ENCODE data around the gene PLCG1. TPM values are rescaled to one million over a fixed set of nuclear protein-coding genes. Genes with fewer than 3 reads are reported as not detected.

PLCG1 gene
- total and polyA plus RNA-seq, 2 donors from 2014 or later: 12.5 to 117 TPM

- Histone ChIP-seq H3K9me3 (ENCODE audit: control insufficient read depth in 2 of 3, insufficient read depth in 1 of 3, low read length in 3 of 3) (no peaks in the 10 kb centered on the region), H3K4me1 (ENCODE audit: control insufficient read depth in 2 of 3, insufficient read depth in 2 of 3, low read depth in 1 of 3, low read length in 3 of 3) (peaks cover 0 to 6% (median 2%) of the 10 kb centered on the region in 3 donors), H3K9ac (ENCODE audit: low read length in 3 of 3) (no peak overlapping the region), H3K4me3 (ENCODE audit: low read length in 3 of 3) (no peak overlapping the region), H3K27ac (ENCODE audit: low read depth in 2 of 2, low read length in 2 of 2) (no peak overlapping the region), H3K36me3 (ENCODE audit: control insufficient read depth in 2 of 3, insufficient read depth in 3 of 3, low read length in 3 of 3) (no peaks in the 10 kb centered on the region), H3K27me3 (ENCODE audit: control insufficient read depth, insufficient read depth, low read length) (no peaks in the 10 kb centered on the region)
- TF ChIP-seq CTCF (IDR thresholded peaks at IDR 0.05; ENCODE audit: borderline replicate concordance, extremely low read depth, insufficient read depth): no peak
- FAIRE-seq: no peak
- DNase-seq: no peak
- intact Hi-C loops (cut with DNase I): no loop called here
These were observed 3.5 kb upstream of the PLCG1 start for GRCh38 chr20:41133709-41134361.

- no peak for TF ChIP-seq CTCF (IDR thresholded peaks at IDR 0.05; ENCODE audit: borderline replicate concordance, extremely low read depth, insufficient read depth)
- DNase-seq (no peak), FAIRE-seq (no peak)
- intact Hi-C loops (cut with DNase I): no loop called here
- no peak overlapping the region for H3K4me3 ChIP-seq (ENCODE audit: low read length in 3 of 3)
- no peak overlapping the region for H3K27ac ChIP-seq (ENCODE audit: low read depth in 2 of 2, low read length in 2 of 2)
- no peaks in the 10 kb centered on the region for H3K36me3 ChIP-seq (ENCODE audit: control insufficient read depth in 2 of 3, insufficient read depth in 3 of 3, low read length in 3 of 3)
- H3K4me1 ChIP-seq (ENCODE audit: control insufficient read depth in 2 of 3, insufficient read depth in 2 of 3, low read depth in 1 of 3, low read length in 3 of 3): peaks cover 0 to 14% (median 9%) of the 10 kb centered on the region in 3 donors
- no peaks in the 10 kb centered on the region for H3K9me3 ChIP-seq (ENCODE audit: control insufficient read depth in 2 of 3, insufficient read depth in 1 of 3, low read length in 3 of 3)
- H3K27me3 ChIP-seq (ENCODE audit: control insufficient read depth, insufficient read depth, low read length): no peaks in the 10 kb centered on the region
- H3K9ac ChIP-seq (ENCODE audit: low read length in 3 of 3): no peak overlapping the region
These were observed 2.8 kb upstream of the PLCG1 start for GRCh38 chr20:41134362-41135186.

GRCh38 chr20:41135187-41135887, 2.0 kb upstream of the PLCG1 start:
- intact Hi-C loops (cut with DNase I): no loop called here
- Histone ChIP-seq H3K27ac (ENCODE audit: low read depth in 2 of 2, low read length in 2 of 2) (no peak overlapping the region), H3K36me3 (ENCODE audit: control insufficient read depth in 2 of 3, insufficient read depth in 3 of 3, low read length in 3 of 3) (no peaks in the 10 kb centered on the region), H3K4me1 (ENCODE audit: control insufficient read depth in 2 of 3, insufficient read depth in 2 of 3, low read depth in 1 of 3, low read length in 3 of 3) (peaks cover 0 to 21% (median 17%) of the 10 kb centered on the region in 3 donors), H3K4me3 (ENCODE audit: low read length in 3 of 3) (no peak overlapping the region), H3K9me3 (ENCODE audit: control insufficient read depth in 2 of 3, insufficient read depth in 1 of 3, low read length in 3 of 3) (no peaks in the 10 kb centered on the region), H3K27me3 (ENCODE audit: control insufficient read depth, insufficient read depth, low read length) (no peaks in the 10 kb centered on the region), H3K9ac (ENCODE audit: low read length in 3 of 3) (no peak overlapping the region)
- FAIRE-seq: no peak
- peak; percentile 76 for TF ChIP-seq CTCF (IDR thresholded peaks at IDR 0.05; ENCODE audit: borderline replicate concordance, extremely low read depth, insufficient read depth)
- DNase-seq: peak in 3 of 5 donors; percentile 35 to 64 (median 49)
